ENCODE measurements around the gene ATOH8. TPM values are rescaled to one million over a fixed set of nuclear protein-coding genes. Genes with fewer than 3 reads are reported as not detected.

Gene ATOH8
- polyA plus RNA-seq, 1 of the 3 experiments (the other 2 are of a cell fraction) = 5.6 TPM

DNA sequence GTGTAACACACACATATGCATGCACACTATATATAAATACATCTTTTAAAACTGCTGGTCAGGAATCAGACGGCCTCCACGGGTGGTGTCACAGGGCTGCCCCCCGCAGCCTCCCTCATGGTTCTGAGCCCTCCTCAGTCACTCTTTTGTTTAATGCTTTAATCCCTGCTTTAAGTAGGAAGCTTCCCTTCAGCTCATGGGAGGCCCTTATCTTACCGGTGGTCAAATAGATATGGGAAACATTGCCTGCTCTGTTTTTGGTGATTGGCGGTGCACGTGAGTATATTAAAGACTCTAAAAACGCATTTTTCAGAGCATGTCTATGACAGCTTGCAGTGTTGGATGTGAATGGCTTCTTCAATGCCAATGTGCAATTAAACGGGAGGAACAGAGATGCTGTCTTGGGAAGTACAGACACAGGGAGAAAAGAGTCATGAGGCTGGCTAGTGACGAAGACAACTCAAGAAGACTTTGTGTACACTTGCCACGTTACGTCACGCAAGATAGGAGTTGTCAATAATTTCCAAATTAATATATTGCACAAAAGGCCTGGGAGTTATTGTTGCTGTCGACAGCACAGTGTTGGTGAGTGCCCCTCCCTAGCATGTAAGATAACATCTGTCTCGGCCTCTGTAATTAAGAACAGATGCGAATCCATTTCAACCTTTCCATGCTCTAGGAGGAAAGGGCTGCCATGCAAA is 36.3 kb upstream of the ATOH8 start (continued):
- TF ChIP-seq, protein P1, sequence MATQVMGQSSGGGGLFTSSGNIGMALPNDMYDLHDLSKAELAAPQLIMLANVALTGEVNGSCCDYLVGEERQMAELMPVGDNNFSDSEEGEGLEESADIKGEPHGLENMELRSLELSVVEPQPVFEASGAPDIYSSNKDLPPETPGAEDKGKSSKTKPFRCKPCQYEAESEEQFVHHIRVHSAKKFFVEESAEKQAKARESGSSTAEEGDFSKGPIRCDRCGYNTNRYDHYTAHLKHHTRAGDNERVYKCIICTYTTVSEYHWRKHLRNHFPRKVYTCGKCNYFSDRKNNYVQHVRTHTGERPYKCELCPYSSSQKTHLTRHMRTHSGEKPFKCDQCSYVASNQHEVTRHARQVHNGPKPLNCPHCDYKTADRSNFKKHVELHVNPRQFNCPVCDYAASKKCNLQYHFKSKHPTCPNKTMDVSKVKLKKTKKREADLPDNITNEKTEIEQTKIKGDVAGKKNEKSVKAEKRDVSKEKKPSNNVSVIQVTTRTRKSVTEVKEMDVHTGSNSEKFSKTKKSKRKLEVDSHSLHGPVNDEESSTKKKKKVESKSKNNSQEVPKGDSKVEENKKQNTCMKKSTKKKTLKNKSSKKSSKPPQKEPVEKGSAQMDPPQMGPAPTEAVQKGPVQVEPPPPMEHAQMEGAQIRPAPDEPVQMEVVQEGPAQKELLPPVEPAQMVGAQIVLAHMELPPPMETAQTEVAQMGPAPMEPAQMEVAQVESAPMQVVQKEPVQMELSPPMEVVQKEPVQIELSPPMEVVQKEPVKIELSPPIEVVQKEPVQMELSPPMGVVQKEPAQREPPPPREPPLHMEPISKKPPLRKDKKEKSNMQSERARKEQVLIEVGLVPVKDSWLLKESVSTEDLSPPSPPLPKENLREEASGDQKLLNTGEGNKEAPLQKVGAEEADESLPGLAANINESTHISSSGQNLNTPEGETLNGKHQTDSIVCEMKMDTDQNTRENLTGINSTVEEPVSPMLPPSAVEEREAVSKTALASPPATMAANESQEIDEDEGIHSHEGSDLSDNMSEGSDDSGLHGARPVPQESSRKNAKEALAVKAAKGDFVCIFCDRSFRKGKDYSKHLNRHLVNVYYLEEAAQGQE (IDR thresholded peaks at IDR 0.05; ENCODE audit: low read depth, low read length) = no peak
- TF ChIP-seq ELF1 (IDR thresholded peaks at IDR 0.05) (no peak), YY1 (IDR thresholded peaks at IDR 0.05; ENCODE audit: low read depth) (no peak), RAD21 (IDR thresholded peaks at IDR 0.05; ENCODE audit: low read length) (no peak), RCOR1 (IDR thresholded peaks at IDR 0.05; ENCODE audit: low read length) (peak; percentile 65; the same call in 1 of the 2 replicates), FOXJ3 (CRISPR knock-in tag; IDR thresholded peaks at IDR 0.05) (peak; percentile 59)
- TF ChIP-seq, protein P2, sequence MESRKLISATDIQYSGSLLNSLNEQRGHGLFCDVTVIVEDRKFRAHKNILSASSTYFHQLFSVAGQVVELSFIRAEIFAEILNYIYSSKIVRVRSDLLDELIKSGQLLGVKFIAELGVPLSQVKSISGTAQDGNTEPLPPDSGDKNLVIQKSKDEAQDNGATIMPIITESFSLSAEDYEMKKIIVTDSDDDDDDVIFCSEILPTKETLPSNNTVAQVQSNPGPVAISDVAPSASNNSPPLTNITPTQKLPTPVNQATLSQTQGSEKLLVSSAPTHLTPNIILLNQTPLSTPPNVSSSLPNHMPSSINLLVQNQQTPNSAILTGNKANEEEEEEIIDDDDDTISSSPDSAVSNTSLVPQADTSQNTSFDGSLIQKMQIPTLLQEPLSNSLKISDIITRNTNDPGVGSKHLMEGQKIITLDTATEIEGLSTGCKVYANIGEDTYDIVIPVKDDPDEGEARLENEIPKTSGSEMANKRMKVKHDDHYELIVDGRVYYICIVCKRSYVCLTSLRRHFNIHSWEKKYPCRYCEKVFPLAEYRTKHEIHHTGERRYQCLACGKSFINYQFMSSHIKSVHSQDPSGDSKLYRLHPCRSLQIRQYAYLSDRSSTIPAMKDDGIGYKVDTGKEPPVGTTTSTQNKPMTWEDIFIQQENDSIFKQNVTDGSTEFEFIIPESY (IDR thresholded peaks at IDR 0.05; ENCODE audit: borderline replicate concordance, low read depth) = no peak; the same call in 1 of the 2 replicates
- TF ChIP-seq, protein P3, sequence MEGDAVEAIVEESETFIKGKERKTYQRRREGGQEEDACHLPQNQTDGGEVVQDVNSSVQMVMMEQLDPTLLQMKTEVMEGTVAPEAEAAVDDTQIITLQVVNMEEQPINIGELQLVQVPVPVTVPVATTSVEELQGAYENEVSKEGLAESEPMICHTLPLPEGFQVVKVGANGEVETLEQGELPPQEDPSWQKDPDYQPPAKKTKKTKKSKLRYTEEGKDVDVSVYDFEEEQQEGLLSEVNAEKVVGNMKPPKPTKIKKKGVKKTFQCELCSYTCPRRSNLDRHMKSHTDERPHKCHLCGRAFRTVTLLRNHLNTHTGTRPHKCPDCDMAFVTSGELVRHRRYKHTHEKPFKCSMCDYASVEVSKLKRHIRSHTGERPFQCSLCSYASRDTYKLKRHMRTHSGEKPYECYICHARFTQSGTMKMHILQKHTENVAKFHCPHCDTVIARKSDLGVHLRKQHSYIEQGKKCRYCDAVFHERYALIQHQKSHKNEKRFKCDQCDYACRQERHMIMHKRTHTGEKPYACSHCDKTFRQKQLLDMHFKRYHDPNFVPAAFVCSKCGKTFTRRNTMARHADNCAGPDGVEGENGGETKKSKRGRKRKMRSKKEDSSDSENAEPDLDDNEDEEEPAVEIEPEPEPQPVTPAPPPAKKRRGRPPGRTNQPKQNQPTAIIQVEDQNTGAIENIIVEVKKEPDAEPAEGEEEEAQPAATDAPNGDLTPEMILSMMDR (IDR thresholded peaks at IDR 0.05) = no peak

DNA sequence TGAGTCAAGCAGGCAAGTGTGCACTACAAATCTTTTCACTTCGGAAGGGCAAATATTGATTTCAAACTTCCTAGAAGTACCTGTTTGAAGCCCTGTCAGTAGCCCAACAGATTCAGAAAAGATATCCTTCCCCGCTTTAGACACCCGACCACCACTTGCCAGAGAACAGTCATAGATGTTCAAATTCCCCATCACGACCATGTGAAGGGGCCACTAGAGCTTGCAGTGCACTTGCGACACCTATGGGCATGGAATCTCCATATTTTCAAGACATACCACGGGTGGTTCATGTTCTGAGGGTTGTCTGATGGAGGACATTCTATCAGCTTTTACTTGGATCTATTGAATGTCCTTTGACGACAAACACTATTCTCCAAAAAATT is 35.8 kb upstream of the ATOH8 start:
- Histone ChIP-seq H3K9ac (no peak overlapping the region), H4K20me1 (ENCODE audit: insufficient read depth) (no peaks in the 10 kb centered on the region), H3K79me2 (ENCODE audit: insufficient read depth) (no peaks in the 10 kb centered on the region), H3K4me3 (ENCODE audit: low read depth in 2 of 2, low read length in 1 of 2) (no peak overlapping the region), H3K9me2 (no peaks in the 10 kb centered on the region), H3K27ac (ENCODE audit: low read depth in 2 of 2, low read length in 1 of 2) (peak overlapping the region in 1 of 2 experiments; percentile 92; a peak in 3 of 4 replicates), H2AFZ (ENCODE audit: low read depth) (no peak overlapping the region), H3F3A (replicated peaks; ENCODE audit: insufficient read depth) (peaks cover 9% of the 10 kb centered on the region), H3K4me2 (peak overlapping the region; percentile 19; the same call in 1 of the 2 replicates), H3K4me1 (ENCODE audit: control insufficient read depth in 1 of 2, insufficient read depth in 2 of 2, low read depth in 1 of 2, low read length in 1 of 2) (peaks cover 12 to 30% of the 10 kb centered on the region in 2 experiments; a peak in 3 of 4 replicates), H3K9me3 (no peaks in the 10 kb centered on the region), H3K27me3 (ENCODE audit: insufficient read depth) (no peaks in the 10 kb centered on the region), H3K36me3 (replicated peaks in 1 of 2; ENCODE audit: control insufficient read depth in 1 of 2, insufficient read depth in 2 of 2, low read length in 1 of 2) (no peaks in the 10 kb centered on the region)
- WGBS (ENCODE audit: low lambda C conversion rate) = 38% methylated on average over 7 of the region's 7 CpGs
- POLR2A ChIA-PET = no interaction called here
- CTCF ChIA-PET = interaction anchor here (0.5 to 8.6 kb wide), 23 partner anchors 9 to 497 kb away, joined by 3 to 101 read pairs (median 3); no protein-coding TSS in a partner anchor
- DNase-seq = peak; percentile 64
- TF ChIP-seq, protein P3 (IDR thresholded peaks at IDR 0.05) = peak; percentile 50
- no peak for TF ChIP-seq CHD2 (IDR thresholded peaks at IDR 0.05; ENCODE audit: low read length, partially characterized antibody)
- TF ChIP-seq NRF1 (IDR thresholded peaks at IDR 0.05; ENCODE audit: low read depth, low read length) = no peak
- 0 out of 2 replicates have a peak, but pooled peaks have one; percentile 53 for TF ChIP-seq MXI1 (IDR thresholded peaks at IDR 0.05; ENCODE audit: low read depth, low read length)
- TF ChIP-seq TAF1 (IDR thresholded peaks at IDR 0.05; ENCODE audit: borderline replicate concordance, low read depth, low read length) = no peak
- TF ChIP-seq RAD21 (IDR thresholded peaks at IDR 0.05; ENCODE audit: low read length) = peak; percentile 73

Measured in SK-N-SH (cell line).